Measurements from ENCODE around the gene UBE2G2. TPM values are rescaled to one million over a fixed set of nuclear protein-coding genes. Genes with fewer than 3 reads are reported as not detected.

The UBE2G2 gene
- total RNA-seq, 4 donors from 2014 or later: 40.8 to 78.0 (median 60.5) TPM

GRCh38 chr21:44740742-44741141, 60.9 kb downstream of the UBE2G2 start:
- no peaks in the 10 kb centered on the region for H3K27me3 ChIP-seq
- intact Hi-C loops (cut with DNase I; ENCODE audit: low total_unique reads) (no loop called here), in situ Hi-C loops (cut with MboI; ENCODE audit: low pct_ligation_motif_present in 1 of 4, low pct_unique_long_range_greater_than_20kb in 1 of 4, low sequenced_read_pairs in 3 of 4) (no loop called here)

GRCh38 chr21:44739316-44739715, 62.3 kb downstream of the UBE2G2 start:
- in situ Hi-C loops (cut with MboI; ENCODE audit: low pct_ligation_motif_present in 1 of 4, low pct_unique_long_range_greater_than_20kb in 1 of 4, low sequenced_read_pairs in 3 of 4) (no loop called here), intact Hi-C loops (cut with DNase I; ENCODE audit: low total_unique reads) (no loop called here)
- H3K27ac ChIP-seq: no peak overlapping the region
- no peaks in the 10 kb centered on the region for H3K4me1 ChIP-seq
- peaks cover 3 to 5% of the 10 kb centered on the region in 2 donors for H3K9me3 ChIP-seq
- H3K27me3 ChIP-seq: no peaks in the 10 kb centered on the region
- no peak for DNase-seq
- no peak overlapping the region for H3K4me3 ChIP-seq
- TF ChIP-seq POLR2AphosphoS5 (IDR thresholded peaks at IDR 0.05): no peak
- TF ChIP-seq EP300 (IDR thresholded peaks at IDR 0.05; ENCODE audit: low read depth): no peak
- no peak for TF ChIP-seq POLR2A (IDR thresholded peaks at IDR 0.05)
- TF ChIP-seq CTCF (IDR thresholded peaks at IDR 0.05): no peak
- H3K36me3 ChIP-seq: no peaks in the 10 kb centered on the region
- WGBS, 2 donors (ENCODE audit: low coverage in 1 of 2): 100% methylated on average over 1 of the region's 1 CpG

More at GRCh38 chr21:44740742-44741141, 60.9 kb downstream of the UBE2G2 start:
- H3K27ac ChIP-seq: no peak overlapping the region
- no peak overlapping the region for H3K4me3 ChIP-seq
- 93% methylated on average over 3 to 7 of the region's 7 CpGs for WGBS, 2 donors (ENCODE audit: low coverage in 1 of 2)
- DNase-seq: no peak
- TF ChIP-seq POLR2A (IDR thresholded peaks at IDR 0.05) (no peak), CTCF (IDR thresholded peaks at IDR 0.05) (no peak), POLR2AphosphoS5 (IDR thresholded peaks at IDR 0.05) (no peak), EP300 (IDR thresholded peaks at IDR 0.05; ENCODE audit: low read depth) (no peak)
- H3K36me3 ChIP-seq: no peaks in the 10 kb centered on the region
- peaks cover 3 to 5% of the 10 kb centered on the region in 2 donors for H3K9me3 ChIP-seq
- no peaks in the 10 kb centered on the region for H3K4me1 ChIP-seq

- peaks cover 3 to 5% of the 10 kb centered on the region in 2 donors for H3K9me3 ChIP-seq
- H3K4me1 ChIP-seq: no peaks in the 10 kb centered on the region
- TF ChIP-seq POLR2A (IDR thresholded peaks at IDR 0.05) (no peak), CTCF (IDR thresholded peaks at IDR 0.05) (no peak), POLR2AphosphoS5 (IDR thresholded peaks at IDR 0.05) (no peak), EP300 (IDR thresholded peaks at IDR 0.05; ENCODE audit: low read depth) (no peak)
- DNase-seq: no peak
- in situ Hi-C loops (cut with MboI; ENCODE audit: low pct_ligation_motif_present in 1 of 4, low pct_unique_long_range_greater_than_20kb in 1 of 4, low sequenced_read_pairs in 3 of 4) (no loop called here), intact Hi-C loops (cut with DNase I; ENCODE audit: low total_unique reads) (no loop called here)
- no peaks in the 10 kb centered on the region for H3K27me3 ChIP-seq
- H3K4me3 ChIP-seq: no peak overlapping the region
- no peaks in the 10 kb centered on the region for H3K36me3 ChIP-seq
- H3K27ac ChIP-seq: no peak overlapping the region
- WGBS, 2 donors (ENCODE audit: low coverage in 1 of 2): 90 to 98% methylated on average over 2 to 3 of the region's 3 CpGs
Measured at GRCh38 chr21:44738621-44739020, 63.0 kb downstream of the UBE2G2 start.

GRCh38 chr21:44737706-44738354, 63.8 kb downstream of the UBE2G2 start:
- in situ Hi-C loops (cut with MboI; ENCODE audit: low pct_ligation_motif_present in 1 of 4, low pct_unique_long_range_greater_than_20kb in 1 of 4, low sequenced_read_pairs in 3 of 4) (no loop called here), intact Hi-C loops (cut with DNase I; ENCODE audit: low total_unique reads) (no loop called here)
- no peaks in the 10 kb centered on the region for H3K27me3 ChIP-seq
- 60 to 75% methylated on average over 1 to 3 of the region's 3 CpGs for WGBS, 2 donors (ENCODE audit: low coverage in 1 of 2)
- no peak overlapping the region for H3K4me3 ChIP-seq
- no peaks in the 10 kb centered on the region for H3K4me1 ChIP-seq
- no peak for TF ChIP-seq POLR2A (IDR thresholded peaks at IDR 0.05)
- H3K9me3 ChIP-seq: peaks cover 3 to 5% of the 10 kb centered on the region in 2 donors
- H3K27ac ChIP-seq: no peak overlapping the region
- no peak for DNase-seq
- no peaks in the 10 kb centered on the region for H3K36me3 ChIP-seq
